Activated naive CD4-positive, alpha-beta T cell treated with Interleukin-2 at 50 U/mL for 16 hours (primary cell): Measurements from ENCODE around the gene CPEB3.
"Not testable (repeated sequence)": the region's sequence is repeated elsewhere in the genome, so short reads cannot be mapped to it uniquely, and the experiment has no call there.

Experiments used
- DNase-seq: peaks from one replicate; pipeline ENCODE4 v3.0.0-alpha.2; 2020

Gene CPEB3

GRCh38 chr10:92290837-92291615, at the start of gene CPEB3, which contains the start of gene MARCHF5:
TSS of gene CPEB3 (minus strand) at chr10:92291078. CDS start at chr10:92240350, 50,728 bp downstream.
TSS of gene MARCHF5 (plus strand) at chr10:92291167. CDS start at chr10:92291495, 328 bp downstream.
- peak; percentile 92 for DNase-seq

GRCh38 chr10:92329927-92330326, 39.0 kb upstream of the CPEB3 start:
- DNase-seq = not testable (repeated sequence)

GRCh38 chr10:92328993-92329392, 38.1 kb upstream of the CPEB3 start:
- DNase-seq = no peak

GRCh38 chr10:92327445-92328433, 36.9 kb upstream of the CPEB3 start:
- DNase-seq = no peak

- DNase-seq = no peak
Measured at GRCh38 chr10:92323079-92323478, 32.2 kb upstream of the CPEB3 start.

- DNase-seq = no peak
Measured at GRCh38 chr10:92316610-92317009, 25.7 kb upstream of the CPEB3 start.

- DNase-seq = no peak
Measured at GRCh38 chr10:92313750-92314149, 22.9 kb upstream of the CPEB3 start.

- no peak for DNase-seq
Measured at GRCh38 chr10:92309272-92309671, 18.4 kb upstream of the CPEB3 start.

- DNase-seq = no peak
Measured at GRCh38 chr10:92305133-92306072, 14.5 kb upstream of the CPEB3 start.

GRCh38 chr10:92304061-92304460, 13.2 kb upstream of the CPEB3 start:
- no peak for DNase-seq

- no peak for DNase-seq
Measured at GRCh38 chr10:92303096-92303495, 12.2 kb upstream of the CPEB3 start.

- no peak for DNase-seq
Measured at GRCh38 chr10:92298487-92298886, 7.6 kb upstream of the CPEB3 start.

GRCh38 chr10:92291921-92292845, 1.3 kb upstream of the CPEB3 start:
- peak; percentile 39 for DNase-seq

GRCh38 chr10:92291616-92291865, 663 bp upstream of the CPEB3 start:
- DNase-seq = no peak

- DNase-seq = peak; percentile 46
Measured at GRCh38 chr10:92290076-92290836, 622 bp downstream of the CPEB3 start.

- DNase-seq = no peak
Measured at GRCh38 chr10:92284112-92284704, 6.7 kb downstream of the CPEB3 start.

GRCh38 chr10:92278996-92279696, 11.7 kb downstream of the CPEB3 start:
- no peak for DNase-seq

GRCh38 chr10:92274071-92274470, 16.8 kb downstream of the CPEB3 start:
- DNase-seq = no peak

GRCh38 chr10:92268748-92269147, 22.1 kb downstream of the CPEB3 start:
- no peak for DNase-seq

- DNase-seq = no peak
Measured at GRCh38 chr10:92267343-92267742, 23.5 kb downstream of the CPEB3 start.
